Suppressor macrophage treated with lipopolysaccharide for 4 hours (primary cell): ENCODE results near the gene GABRG3.
"Not testable (repeated sequence)": the region's sequence is repeated elsewhere in the genome, so short reads cannot be mapped to it uniquely, and the experiment has no call there.

Experiments used
- DNase-seq: peaks from one replicate; pipeline ENCODE4 v3.0.0-alpha.2; 2020

Gene GABRG3

GRCh38 chr15:27003003-27003402 lies 32.0 kb downstream of the GABRG3 start:
- DNase-seq: not testable (repeated sequence)

- DNase-seq: not testable (repeated sequence)
These were observed 33.2 kb downstream of the GABRG3 start for GRCh38 chr15:27004226-27004625.

- peak; percentile 62 for DNase-seq
These were observed 46.3 kb downstream of the GABRG3 start for GRCh38 chr15:27017168-27017809.

GRCh38 chr15:27019687-27020086 lies 48.7 kb downstream of the GABRG3 start:
- no peak for DNase-seq

GRCh38 chr15:27025481-27025966 lies 54.5 kb downstream of the GABRG3 start:
- DNase-seq: no peak

GRCh38 chr15:27027229-27027628 lies 56.2 kb downstream of the GABRG3 start:
- no peak for DNase-seq

GRCh38 chr15:27028858-27029477 lies 58.0 kb downstream of the GABRG3 start:
- DNase-seq: no peak

- no peak for DNase-seq
These were observed 65.2 kb downstream of the GABRG3 start for GRCh38 chr15:27036210-27036609.

- DNase-seq: no peak
These were observed 66.5 kb downstream of the GABRG3 start for GRCh38 chr15:27037501-27037900.

GRCh38 chr15:27039152-27039551 lies 68.2 kb downstream of the GABRG3 start:
- no peak for DNase-seq

- no peak for DNase-seq
These were observed 71.2 kb downstream of the GABRG3 start for GRCh38 chr15:27042230-27042629.

GRCh38 chr15:27042646-27043045 lies 71.7 kb downstream of the GABRG3 start:
- DNase-seq: no peak

- no peak for DNase-seq
These were observed 72.8 kb downstream of the GABRG3 start for GRCh38 chr15:27043770-27044169.

GRCh38 chr15:27045796-27046195 lies 74.8 kb downstream of the GABRG3 start:
- DNase-seq: no peak

- no peak for DNase-seq
These were observed 75.9 kb downstream of the GABRG3 start for GRCh38 chr15:27046880-27047279.

- DNase-seq: no peak
These were observed 79.2 kb downstream of the GABRG3 start for GRCh38 chr15:27050163-27050562.

- DNase-seq: no peak
These were observed 83.4 kb downstream of the GABRG3 start for GRCh38 chr15:27054426-27054825.

GRCh38 chr15:27057904-27058645 lies 87.1 kb downstream of the GABRG3 start:
- DNase-seq: no peak

GRCh38 chr15:27058939-27059338 lies 88.0 kb downstream of the GABRG3 start:
- DNase-seq: no peak

GRCh38 chr15:27059610-27060202 lies 88.7 kb downstream of the GABRG3 start:
- peak; percentile 53 for DNase-seq

- no peak for DNase-seq
These were observed 90.8 kb downstream of the GABRG3 start for GRCh38 chr15:27061739-27062138.

GRCh38 chr15:27062951-27063350 lies 92.0 kb downstream of the GABRG3 start:
- DNase-seq: no peak

GRCh38 chr15:27064080-27064479 lies 93.1 kb downstream of the GABRG3 start:
- no peak for DNase-seq

- no peak for DNase-seq
These were observed 94.2 kb downstream of the GABRG3 start for GRCh38 chr15:27065151-27065550.
